Body of pancreas (tissue), 4 donors: Measurements from ENCODE around the gene MYL5.

Experiments
- CTCF ChIP-seq, 7 experiments: fragments of 450-650 bp in 4 of 7; fragments of 200-600 bp in 3 of 7; sonication (generic) in 3 of 7; IDR thresholded peaks; one replicate each; pipeline ENCODE4 v1.5.1; 2016 to 2019; ENCODE audit warnings: antibody characterized with exemption in 7 of 7
- POLR2A ChIP-seq, 3 donors: fragments of 450-650 bp; IDR thresholded peaks; one replicate each; pipeline ENCODE4 v1.6.1; 2016; ENCODE audit warnings: antibody characterized with exemption in 3 of 3, mild to moderate bottlenecking in 2 of 3

GRCh38 chr4:704971-705277 is 30.6 kb downstream of the MYL5 start:
- TF ChIP-seq CTCF (IDR thresholded peaks at IDR 0.05) (no peak), POLR2A (IDR thresholded peaks at IDR 0.05) (no peak)
